Uterus (tissue), 2 donors: ENCODE results near the gene FER1L5.

Experiments used
- POLR2A ChIP-seq, 2 donors: fragments of 450-650 bp; IDR thresholded peaks; one replicate each; pipeline ENCODE4 v1.6.1; 2016; ENCODE audit warnings: antibody characterized with exemption in 2 of 2, mild to moderate bottlenecking in 1 of 2, moderate library complexity in 1 of 2
- TF ChIP-seq, protein P1 (sequence below), 4 experiments: fragments of 200-600 bp in 2 of 4; fragments of 450-650 bp in 2 of 4; sonication (generic) in 2 of 4; IDR thresholded peaks; one replicate each; pipeline ENCODE4 v1.5.1; 2016 to 2019; ENCODE audit warnings: antibody characterized with exemption in 4 of 4, mild to moderate bottlenecking in 2 of 4, moderate library complexity in 1 of 4

DNA sequence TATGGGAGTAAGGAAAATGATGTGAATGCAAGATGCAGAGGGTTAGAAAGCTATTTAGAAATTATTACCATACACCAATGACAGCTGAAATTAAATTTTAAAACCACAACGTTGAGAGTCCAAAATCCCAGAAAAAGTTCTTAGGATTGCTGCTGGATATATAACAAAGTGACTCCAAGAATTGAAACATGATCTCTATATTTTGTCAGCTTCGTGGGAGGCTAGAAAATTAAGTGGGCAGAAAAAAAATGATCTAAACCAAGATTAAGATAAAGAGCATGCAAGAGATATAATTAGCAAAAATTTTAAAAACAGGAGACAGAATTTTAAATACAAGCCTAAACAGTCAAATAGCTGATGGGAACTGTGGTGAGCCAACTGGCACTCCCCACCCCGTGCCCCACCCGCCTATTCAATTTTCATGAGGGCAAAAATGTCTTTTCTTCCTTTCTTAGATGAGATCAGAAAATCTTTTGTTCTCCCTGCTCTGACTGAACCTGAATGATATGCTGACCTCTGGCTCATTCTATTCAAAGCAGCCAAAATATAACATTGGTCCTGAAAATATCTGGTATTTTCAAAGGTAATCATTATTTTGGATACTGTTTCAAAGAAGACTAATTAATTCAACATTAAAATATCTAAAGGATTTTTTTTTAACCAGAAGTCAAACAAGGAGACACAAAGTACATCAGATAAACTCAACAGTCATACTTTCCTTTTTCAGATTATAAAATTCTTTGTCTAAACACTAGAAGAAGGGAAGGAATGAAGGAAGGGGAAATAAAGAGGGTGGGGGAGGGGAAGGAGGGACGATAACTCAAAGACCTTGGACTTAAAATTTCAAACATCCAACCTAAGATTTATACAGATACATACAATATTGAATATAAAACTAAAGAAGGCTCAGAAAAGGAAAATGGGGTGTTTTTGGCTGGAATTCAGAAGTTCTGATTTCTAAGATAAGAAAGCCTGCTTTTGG, 16.7 kb upstream of the FER1L5 start:
- TF ChIP-seq POLR2A (IDR thresholded peaks at IDR 0.05) = no peak
- TF ChIP-seq, protein P1, sequence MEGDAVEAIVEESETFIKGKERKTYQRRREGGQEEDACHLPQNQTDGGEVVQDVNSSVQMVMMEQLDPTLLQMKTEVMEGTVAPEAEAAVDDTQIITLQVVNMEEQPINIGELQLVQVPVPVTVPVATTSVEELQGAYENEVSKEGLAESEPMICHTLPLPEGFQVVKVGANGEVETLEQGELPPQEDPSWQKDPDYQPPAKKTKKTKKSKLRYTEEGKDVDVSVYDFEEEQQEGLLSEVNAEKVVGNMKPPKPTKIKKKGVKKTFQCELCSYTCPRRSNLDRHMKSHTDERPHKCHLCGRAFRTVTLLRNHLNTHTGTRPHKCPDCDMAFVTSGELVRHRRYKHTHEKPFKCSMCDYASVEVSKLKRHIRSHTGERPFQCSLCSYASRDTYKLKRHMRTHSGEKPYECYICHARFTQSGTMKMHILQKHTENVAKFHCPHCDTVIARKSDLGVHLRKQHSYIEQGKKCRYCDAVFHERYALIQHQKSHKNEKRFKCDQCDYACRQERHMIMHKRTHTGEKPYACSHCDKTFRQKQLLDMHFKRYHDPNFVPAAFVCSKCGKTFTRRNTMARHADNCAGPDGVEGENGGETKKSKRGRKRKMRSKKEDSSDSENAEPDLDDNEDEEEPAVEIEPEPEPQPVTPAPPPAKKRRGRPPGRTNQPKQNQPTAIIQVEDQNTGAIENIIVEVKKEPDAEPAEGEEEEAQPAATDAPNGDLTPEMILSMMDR (IDR thresholded peaks at IDR 0.05) = no peak
